Middle frontal gyrus (tissue), 1 donor: ENCODE data around the gene RBM6.
"Not testable (repeated sequence)": the region's sequence is repeated elsewhere in the genome, so short reads cannot be mapped to it uniquely, and the experiment has no call there.

ENCODE experiments used
- DNase-seq: peaks from one replicate; pipeline ENCODE4 v3.0.0-alpha.2; 2015; ENCODE audit warnings: low spot score; ENCODE audit errors: extremely low spot score

RBM6 gene

DNA sequence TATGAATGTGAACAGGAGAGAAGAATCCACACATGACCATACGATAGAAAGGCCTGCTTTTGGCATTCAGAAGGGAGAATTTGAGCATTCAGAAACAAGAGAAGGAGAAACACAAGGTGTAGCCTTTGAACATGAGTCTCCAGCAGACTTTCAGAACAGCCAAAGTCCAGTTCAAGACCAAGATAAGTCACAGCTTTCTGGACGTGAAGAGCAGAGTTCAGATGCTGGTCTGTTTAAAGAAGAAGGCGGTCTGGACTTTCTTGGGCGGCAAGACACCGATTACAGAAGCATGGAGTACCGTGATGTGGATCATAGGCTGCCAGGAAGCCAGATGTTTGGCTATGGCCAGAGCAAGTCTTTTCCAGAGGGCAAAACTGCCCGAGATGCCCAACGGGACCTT is 28.4 kb downstream of the RBM6 start:
- no peak for DNase-seq

DNA sequence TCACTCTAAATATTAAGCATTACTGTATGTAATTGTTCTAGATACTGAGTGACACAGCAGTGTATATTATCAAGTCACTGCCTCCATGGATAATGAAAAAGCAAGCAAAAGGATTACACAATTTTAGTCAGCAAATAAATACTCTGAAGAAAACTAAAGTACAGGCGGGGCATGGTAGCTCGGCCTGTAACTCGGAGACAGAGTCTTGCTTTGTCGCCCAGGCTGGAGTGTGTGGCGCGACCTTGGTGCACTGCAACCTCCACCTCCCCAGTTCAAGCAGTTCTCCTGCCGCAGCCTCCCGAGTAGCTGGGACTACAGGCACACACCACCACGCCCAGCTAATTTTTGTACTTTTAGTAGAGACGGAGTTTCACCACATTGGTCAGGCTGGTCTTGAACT is 32.7 kb downstream of the RBM6 start:
- no peak for DNase-seq

DNA sequence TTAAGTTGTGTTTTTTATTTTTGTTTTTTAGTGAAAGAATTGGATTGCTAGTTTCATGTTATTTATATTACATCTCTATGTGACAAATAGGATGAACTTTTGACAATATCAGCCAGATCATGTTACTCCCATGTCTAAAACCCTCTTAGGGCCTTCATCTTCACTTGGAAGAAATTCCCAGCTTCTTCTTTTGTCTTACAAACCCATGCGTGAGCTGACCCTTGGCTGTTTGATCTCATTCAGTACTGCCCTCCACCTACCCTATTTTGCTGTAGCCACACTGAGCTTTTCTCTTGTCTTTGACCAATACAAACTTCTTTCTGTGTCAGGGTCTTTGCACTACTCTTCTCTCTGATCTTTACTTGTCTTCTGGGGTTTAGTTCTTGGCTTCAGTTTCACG is 37.0 kb downstream of the RBM6 start:
- DNase-seq = no peak

DNA sequence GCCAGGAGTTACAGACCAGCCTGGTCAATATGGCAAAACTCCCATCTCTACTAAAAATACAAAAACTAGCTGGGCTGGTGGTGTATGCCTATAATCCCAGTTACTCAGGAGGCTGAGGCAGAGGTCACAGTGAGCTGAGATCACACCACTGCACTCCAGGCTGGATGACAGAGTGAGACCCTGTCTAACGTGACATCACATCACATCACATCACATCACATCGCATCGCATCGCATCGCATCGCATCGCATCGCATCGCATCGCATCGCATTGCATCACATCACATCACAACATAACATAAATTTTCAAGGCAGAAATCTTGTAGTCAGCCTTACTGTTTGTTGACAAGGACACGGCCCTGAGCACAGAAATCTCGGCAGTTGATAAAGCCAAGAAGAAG is 44.4 kb downstream of the RBM6 start:
- no peak for DNase-seq

DNA sequence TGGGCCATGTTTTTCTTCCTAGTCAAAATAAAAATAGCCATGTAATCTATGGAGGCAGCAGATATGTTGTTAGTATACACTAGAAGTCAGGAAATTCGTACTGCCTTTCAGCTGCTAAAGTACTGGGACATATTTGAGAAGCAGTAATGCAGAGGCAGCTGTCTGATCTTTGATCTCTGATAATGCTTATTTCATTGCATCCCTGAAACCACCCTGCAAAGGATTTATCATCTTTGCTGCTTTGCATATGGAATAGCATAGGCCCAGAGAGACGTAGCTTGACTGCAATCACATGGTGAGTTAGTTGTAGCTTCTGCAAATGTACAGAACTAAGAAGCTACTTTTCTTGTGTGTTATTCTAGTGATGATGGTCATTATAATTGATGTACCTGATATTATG is 52.4 kb downstream of the RBM6 start:
- DNase-seq = no peak

DNA sequence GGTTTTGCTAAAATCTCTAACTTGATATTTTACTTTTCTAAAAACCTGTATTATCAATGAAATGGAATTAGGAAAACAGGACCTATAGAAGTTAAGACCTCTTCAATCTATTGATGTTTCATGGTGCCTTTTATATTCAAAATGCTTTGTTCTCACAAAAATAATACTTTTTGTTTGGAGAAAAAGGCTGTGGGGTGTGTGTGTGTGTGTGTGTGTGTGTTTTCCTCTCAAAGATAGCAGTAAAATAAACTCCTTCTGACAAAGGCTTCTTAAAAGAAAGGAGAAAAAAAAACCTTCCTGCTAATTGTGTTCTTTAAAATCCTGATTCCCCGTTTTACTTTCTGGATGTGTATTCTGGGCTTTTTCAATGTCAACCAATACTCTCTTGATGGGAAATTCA is 54.5 kb downstream of the RBM6 start:
- DNase-seq = no peak

DNA sequence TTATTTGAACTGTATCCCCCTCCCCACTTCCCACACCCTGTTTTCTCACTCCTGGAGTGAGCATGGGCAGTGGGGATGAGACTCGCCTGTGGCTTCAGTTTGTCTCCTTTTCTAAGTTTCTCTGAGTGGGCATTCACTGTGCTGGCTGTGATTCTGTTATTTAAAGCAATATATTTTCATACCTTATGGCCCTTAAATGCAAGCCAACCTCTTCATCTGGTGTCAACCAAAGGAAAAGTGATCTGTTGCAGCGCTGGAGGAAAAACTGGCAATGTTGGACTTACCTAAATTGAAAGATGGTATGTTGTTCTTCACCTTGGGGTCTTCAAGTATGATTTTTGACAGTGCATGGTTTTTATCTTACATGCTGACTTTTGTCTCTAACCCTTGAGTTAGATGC is 56.1 kb downstream of the RBM6 start:
- no peak for DNase-seq

DNA sequence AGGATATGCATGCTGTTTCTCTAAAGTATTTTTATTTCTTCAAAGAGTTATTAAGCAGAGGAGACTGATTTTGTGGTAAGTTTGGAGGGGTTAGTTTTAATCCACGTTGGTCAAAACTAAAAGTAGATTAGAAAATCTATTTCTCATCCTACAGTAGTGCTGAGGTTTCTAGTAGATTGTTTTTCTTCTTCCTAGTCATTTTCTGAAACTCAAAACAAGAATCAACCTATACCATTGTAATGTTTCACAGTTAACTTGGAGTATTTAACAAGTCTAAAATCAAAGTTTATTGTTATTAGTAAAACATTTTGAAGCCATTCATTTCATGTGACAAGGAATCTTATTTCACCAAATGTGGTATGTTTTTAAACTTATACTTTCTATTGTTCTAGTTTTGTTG is 57.9 kb downstream of the RBM6 start:
- no peak for DNase-seq

DNA sequence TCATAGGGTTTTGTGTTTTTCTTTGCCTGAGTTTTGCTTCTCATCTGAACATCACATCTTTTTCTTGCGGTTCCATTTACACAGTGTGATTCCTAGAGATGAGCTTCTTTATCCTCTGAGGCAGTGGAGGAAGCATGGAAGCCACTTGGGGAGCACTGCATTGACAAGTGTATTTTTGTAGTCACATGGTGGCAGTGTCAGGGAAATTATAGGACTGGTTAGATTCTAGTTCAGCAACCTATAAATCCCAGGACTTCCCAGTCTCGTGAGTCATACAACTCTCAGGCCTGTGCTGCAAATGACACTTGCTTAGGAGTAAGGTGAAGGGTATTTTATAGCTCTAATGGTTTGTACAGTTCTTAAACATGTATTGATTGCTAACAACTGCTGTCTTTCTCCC is 58.4 kb downstream of the RBM6 start:
- no peak for DNase-seq

DNA sequence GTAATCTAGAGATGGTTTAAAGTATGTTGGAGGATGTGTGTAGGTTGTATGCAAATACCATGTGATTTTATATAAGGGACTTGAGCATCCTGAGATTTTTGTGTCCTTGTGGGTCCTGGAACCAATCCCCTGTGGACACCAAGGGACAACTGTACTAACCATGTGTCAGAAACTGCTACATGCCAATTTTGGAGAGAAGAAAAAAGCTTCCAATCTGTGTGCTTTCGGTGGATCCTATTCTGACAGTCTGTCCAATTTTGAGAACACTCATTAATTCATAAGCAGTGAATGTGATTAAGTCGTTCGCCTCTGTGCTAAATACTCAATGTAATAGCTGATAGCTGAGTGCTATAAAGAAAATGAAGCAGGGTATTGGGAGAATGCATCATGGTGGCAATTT is 61.6 kb downstream of the RBM6 start:
- DNase-seq = no peak

DNA sequence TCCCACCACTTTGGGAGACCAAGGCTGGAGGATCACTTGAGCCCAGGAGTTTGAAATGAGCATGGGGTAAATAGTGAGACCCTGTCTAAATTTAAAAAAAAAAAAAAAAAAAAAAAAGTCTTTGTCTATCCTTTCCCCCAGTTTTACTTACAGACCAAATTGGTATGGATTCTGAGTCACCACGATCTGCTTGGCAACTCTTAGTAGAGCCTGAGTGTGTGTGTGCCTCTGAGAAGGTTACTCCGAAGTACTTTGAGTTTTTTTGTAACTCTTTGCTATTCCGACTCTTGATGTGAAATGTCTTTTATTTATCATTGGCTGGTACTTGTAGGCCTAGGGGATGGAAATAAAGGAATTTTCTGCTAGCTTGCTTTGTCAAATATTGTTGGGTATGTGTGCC is 63.3 kb downstream of the RBM6 start:
- DNase-seq = no peak

DNA sequence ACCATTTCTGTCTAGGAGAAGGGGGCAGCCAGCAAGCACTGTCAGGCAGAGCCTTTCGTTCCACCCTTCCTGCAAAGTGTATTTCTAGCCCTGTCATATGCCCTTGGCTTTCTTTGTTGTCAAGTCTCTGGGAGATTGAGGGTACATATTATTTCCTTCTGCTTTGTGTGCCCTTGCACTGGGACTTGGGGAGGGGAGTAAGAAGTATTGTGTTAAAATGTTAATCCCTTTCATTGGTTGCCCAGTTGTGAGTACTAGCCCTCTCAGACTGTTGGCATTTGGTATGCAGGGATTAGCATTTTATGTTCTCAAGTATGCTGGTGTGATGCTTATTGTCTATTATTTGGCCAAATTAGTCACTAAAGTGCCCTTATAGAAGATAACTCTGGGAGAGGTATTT is 63.9 kb downstream of the RBM6 start:
- no peak for DNase-seq

DNA sequence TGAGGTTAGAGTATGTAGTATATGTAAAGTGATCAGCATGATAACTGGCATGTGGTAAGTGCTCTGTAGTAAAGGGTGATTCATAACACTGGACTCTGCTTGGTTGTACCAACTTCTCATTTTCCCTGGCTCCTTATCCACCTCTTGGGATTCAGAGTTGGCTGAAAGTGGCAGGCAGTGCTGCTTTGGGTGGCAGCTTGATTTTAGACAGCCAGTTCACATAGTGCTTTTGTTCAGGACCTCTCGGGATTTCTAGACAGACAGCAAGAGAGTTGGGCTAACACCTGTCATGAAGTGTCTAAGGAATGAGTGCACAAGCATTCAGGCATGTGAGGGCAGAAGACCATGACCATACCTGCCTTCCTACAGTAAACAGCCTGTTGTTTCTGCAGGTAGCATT is 69.0 kb downstream of the RBM6 start:
- DNase-seq = no peak

DNA sequence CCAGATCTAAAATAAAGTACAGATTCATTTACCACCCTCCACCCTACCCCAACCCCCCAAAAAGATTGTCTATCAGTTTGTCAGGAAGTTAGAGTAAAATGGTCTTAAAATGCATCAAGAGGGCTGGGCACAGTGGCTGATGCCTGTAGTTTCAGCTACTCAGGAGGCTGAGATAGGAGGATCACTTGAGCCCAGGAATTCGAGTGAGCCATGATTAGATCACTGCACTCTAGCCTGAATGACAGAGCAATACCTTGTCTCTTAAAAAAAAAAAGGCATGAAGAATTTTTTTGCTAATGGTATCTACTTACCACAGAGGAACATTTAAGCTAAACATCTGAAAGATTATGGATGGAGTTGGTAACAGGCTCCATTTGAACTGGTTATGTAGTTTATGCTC is 71.0 kb downstream of the RBM6 start:
- DNase-seq = no peak

DNA sequence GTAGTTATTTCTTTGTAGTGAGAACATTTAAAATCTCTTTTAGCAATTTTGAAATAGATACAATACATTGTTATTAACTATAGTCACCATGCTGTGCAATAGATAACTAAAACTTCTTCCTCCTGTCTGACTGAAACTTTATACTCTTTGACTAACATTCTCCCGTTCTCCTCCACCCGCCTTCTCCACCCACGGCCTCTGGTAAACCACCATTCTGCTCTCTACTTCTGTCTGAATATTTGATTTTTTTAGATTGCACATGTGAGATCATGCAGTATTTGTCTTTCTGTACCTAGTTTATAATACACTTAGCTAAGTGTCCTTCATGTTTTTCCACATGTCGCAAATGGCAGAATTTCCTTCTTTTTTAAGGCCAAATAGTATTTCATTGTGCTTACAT is 76.0 kb downstream of the RBM6 start:
- DNase-seq = no peak

DNA sequence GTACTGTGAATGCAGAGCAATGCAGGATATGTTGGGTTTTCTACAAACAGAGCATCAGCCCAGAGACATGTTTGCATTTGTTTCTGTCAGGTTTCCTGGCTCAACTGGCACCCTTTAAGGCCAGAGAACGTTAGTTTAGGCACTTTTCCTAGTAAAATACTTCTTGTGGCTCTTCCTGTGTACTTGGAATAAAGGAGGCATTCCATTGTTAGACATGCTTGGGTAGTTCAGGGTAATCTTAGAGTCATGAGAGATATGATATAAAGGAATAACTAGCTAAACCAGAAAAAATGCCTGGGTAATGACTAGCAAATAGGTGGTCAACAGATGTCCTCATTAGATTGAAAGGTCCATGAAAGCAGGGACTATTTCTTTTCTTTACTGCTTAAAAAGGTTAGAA is 88.4 kb downstream of the RBM6 start:
- DNase-seq = no peak

DNA sequence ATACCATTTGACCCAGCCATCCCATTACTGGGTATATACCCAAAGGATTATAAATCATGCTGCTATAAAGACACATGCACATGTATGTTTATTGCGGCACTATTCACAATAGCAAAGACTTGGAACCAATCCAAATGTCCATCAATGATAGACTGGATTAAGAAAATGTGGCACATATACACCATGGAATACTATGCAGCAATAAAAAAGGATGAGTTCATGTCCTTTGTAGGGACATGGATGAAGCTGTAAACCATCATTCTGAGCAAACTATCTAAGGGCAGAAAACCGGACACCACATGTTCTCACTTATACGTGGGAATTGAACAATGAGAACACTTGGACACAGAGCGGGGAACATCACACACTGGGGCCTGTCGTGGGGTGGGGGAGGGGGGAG is 91.3 kb downstream of the RBM6 start:
- DNase-seq = not testable (repeated sequence)

DNA sequence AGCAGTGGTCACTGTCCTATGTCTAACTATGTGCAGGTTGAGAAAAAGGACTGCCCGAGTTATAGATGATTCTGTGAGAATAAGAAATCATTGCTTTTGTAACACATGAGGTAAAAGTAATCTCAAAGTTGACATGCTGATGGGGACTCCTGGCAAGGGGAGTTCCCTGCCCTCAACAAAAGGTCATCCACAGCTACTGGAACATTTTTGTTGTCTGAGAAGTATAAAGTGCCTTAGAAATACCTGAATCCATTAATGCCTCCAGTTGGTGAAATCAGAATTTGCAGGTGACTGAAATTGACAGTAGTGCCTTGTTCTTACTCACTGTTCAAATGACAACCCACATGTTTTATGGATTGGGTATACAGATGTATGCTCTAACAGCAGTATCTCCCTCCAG is 105.0 kb downstream of the RBM6 start:
- DNase-seq = no peak

DNA sequence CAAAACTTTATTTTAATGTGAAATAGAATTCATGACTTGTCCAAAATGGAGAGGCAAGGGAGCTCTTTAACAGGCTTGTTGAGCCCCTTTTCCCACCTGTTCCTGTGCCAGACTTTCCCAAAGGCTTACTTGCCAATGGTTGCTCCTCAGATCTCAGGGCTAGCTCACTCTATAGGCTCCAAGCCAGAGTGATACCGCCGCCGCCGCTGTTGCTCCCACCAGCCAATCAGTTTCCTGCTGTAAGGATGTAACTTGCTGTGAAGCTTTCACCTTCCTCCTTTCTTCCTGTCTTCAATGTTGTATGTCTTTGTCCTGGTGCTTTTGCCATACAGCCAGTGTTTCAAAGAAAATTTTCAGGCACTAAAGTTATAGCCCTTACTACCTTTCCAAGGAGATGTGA is 107.5 kb downstream of the RBM6 start:
- no peak for DNase-seq

DNA sequence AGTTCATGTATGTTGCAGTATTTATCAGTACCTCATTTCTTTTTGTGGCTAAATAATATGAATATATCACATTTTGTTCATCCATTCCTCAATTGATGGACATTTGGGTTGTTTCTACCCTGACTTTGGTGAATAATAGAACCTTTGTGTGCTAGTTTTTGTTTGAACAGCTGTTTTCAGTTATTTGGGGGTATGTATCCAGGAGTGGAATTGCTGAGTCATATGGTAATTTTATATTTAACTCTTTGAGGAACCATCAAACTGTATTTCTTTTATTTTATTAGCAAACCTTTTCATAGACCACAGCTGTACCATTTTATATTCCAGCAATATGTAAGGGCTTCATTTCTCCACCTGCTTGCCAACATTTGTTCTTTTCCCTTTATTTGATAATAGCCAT is 110.4 kb downstream of the RBM6 start:
- no peak for DNase-seq

DNA sequence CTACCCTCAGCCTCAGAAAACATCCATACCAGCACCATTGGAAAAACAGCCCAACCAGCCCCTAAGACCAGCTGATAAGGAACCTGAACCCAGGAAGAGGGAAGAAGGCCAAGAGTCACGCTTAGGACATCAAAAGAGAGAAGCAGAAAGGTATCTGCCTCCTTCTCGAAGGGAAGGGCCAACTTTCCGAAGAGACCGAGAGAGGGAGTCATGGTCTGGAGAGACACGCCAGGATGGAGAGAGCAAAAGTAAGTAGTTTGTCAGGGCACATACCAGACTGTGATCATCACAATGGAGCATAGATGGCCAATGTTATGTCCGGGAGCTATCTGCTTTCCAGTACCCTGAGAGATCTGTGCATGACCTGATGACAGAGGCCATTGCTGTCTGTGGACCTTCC is 117.8 kb downstream of the RBM6 start:
- DNase-seq = no peak

DNA sequence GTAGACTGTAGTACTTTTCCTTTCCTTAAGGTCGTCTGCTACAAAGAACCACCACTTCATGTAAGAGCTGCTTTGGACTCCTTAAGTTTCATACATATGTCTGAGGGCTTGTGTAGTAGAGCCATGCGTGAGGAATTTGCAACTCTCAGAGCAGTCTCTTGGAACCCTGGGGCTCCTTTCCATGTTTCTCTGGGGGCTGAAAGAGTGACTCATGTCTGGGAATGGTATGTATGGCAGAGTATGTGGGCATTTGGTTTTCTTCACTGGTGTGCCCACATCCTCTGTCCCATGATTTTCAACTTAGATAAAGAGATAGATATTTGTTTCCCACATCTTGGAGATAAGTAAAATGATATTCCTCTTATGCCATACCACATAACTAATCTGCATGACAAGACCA is 128.2 kb downstream of the RBM6 start:
- DNase-seq = no peak

DNA sequence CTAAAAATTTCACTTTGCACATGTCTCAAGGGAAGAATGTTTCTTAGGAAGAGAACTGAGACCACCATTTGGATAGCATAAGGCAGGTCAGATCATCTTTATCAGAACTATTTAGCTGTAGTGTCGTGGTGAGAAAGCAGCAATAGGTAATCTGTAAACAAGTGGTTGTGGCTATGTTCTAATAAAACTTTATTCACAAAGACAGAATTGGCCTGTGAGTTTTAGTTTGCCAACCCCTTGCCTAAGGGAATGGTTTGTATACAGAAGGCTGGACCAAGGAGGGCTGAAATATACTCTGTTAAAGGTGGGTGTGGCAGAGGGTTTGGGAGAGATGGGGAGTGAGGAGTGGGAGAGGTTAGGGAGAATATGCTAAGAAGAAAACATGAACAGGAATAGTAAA is 138.1 kb downstream of the RBM6 start:
- DNase-seq = no peak

DNA sequence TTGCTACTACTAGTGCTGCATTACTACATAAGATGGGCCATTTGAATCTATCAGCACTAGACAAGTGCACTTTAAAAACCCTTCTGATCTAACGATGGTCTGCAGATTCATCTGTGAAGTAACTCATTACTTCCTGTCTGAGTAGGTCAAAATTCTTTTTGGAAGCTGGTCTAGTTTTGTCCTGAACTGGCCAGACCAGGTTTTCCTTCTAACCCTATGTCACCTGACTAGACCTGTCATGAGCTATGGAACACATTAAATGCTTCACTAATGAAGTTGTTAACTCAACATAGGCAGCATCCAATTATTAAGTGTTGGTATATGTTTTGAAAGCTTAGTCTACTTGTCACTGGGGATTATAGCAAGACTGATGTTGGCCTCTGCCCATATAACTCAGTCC is 138.7 kb downstream of the RBM6 start:
- DNase-seq = no peak

DNA sequence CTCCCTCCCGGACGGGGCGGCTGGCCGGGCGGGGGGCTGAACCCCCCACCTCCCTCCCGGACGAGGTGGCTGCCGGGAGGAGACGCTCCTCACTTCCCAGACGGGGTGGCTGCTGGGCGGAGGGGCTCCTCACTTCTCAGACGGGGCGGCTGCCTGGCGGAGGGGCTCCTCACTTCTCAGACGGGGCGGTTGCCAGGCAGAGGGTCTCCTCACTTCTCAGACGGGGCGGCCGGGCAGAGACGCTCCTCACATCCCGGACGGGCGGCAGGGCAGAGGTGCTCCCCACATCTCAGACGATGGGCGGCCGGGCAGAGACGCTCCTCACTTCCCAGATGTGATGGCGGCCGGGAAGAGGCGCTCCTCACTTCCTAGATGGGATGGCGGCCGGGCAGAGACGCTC is 145.0 kb downstream of the RBM6 start:
- DNase-seq = not testable (repeated sequence)
